ENCODE measurements around the gene PGGHG. TPM values are rescaled to one million over a fixed set of nuclear protein-coding genes. Genes with fewer than 3 reads are reported as not detected.

PGGHG gene
- polyA plus RNA-seq, 1 experiment: 4.0 TPM

- TF ChIP-seq, protein P1, sequence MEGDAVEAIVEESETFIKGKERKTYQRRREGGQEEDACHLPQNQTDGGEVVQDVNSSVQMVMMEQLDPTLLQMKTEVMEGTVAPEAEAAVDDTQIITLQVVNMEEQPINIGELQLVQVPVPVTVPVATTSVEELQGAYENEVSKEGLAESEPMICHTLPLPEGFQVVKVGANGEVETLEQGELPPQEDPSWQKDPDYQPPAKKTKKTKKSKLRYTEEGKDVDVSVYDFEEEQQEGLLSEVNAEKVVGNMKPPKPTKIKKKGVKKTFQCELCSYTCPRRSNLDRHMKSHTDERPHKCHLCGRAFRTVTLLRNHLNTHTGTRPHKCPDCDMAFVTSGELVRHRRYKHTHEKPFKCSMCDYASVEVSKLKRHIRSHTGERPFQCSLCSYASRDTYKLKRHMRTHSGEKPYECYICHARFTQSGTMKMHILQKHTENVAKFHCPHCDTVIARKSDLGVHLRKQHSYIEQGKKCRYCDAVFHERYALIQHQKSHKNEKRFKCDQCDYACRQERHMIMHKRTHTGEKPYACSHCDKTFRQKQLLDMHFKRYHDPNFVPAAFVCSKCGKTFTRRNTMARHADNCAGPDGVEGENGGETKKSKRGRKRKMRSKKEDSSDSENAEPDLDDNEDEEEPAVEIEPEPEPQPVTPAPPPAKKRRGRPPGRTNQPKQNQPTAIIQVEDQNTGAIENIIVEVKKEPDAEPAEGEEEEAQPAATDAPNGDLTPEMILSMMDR (IDR thresholded peaks at IDR 0.05; ENCODE audit: low read depth, low read length): no peak
- no peak overlapping the region for H3K27ac ChIP-seq (ENCODE audit: low read depth, low read length)
- DNase-seq (ENCODE audit: low read depth, low spot score): no peak
- POLR2A ChIA-PET: no interaction called here
- H3K9me3 ChIP-seq (ENCODE audit: control insufficient read depth, insufficient read depth, low read length): peaks cover 6% of the 10 kb centered on the region; the same call in 1 of the 2 replicates
- CTCF ChIA-PET: no interaction called here
- peaks cover 11% of the 10 kb centered on the region for H3K27me3 ChIP-seq (ENCODE audit: control insufficient read depth, insufficient read depth, low read length)
- no peak overlapping the region for H3K4me3 ChIP-seq (ENCODE audit: low read depth, low read length)
Measured at GRCh38 chr11:303363-303762, 14.4 kb downstream of the PGGHG start.

DNA sequence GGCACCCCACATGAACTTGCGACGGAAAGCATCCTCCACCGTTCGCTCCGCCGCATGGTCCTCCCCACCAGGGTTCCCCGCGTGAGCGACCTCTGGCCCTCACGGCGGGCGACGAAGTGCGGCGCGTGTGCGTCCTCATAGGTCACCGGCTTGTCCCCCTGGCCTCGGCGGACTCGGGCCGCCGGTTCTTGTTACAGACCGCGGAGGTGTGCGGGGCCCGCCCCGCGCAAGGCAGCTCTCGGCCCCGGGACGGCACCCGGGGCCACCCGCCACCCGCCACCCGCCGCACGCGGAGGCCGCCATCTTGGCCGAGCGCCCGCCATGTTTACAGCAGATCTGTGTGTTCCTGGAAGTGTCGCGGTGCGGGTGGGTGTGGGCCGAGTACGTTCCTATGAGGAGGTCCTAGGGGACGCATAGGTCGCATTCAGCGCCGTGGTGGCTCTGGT lies 15.2 kb downstream of the PGGHG start:
- ChIA-PET CTCF (interaction anchor here (0.6 to 2.5 kb wide), 4 partner anchors 10 to 144 kb away, joined by 3 to 8 read pairs (median 5); no protein-coding TSS in a partner anchor), POLR2A (interaction anchor here (0.6 kb wide), 1 partner anchor 20 kb away, joined by 4 read pairs; no protein-coding TSS in a partner anchor)

DNA sequence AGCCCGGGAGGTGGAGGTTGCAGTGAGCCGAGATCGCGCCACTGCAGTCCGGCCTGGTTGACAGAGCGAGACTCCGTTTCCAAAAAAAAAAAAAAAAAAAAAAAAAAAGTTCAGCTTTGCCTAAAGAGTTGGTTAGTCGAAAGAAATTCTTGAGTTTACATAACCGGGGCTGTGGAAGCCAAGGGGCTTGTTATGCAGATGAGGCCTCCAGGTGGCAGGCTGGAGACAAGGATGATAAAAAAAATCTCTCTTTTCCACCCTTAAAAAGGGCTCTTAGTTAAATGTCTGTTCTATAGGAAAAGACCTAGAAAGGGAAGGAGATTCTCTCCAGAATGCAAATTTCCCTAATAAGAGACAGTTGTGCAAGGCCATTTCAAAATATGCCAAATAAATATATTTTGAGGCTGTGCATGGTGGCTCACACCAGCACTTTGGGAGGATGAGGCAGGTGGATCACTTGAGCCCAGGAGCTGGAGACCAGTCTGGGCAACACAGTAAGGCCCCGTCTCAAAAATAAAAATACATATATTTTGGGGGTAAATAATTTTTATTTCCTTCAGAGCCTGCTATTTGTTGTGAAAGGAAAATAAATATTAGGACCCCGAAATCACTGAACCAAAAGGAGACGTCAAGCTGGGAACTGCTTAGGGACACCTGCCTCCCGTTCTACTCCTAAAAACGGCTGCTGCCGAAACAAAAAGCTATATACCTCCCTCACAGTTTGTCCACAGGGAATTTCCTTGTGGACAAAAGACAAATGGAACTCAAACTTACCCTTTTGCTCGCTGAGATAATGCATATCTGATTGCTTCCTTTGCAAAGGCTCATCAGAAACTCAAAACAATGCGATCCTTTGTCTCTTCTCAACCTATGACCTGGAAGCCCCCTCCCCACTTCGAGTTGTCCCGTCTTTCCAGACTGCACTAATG lies 16.3 kb downstream of the PGGHG start:
- no peak overlapping the region for H3K27ac ChIP-seq (ENCODE audit: low read depth, low read length)
- ChIA-PET POLR2A (interaction anchor here (0.6 to 0.7 kb wide), 2 partner anchors 10 to 21 kb away, joined by 3 to 4 read pairs; no protein-coding TSS in a partner anchor), CTCF (interaction anchor here (0.6 to 2.5 kb wide), 20 partner anchors 10 to 214 kb away, joined by 3 to 8 read pairs (median 3); no protein-coding TSS in a partner anchor)
- peaks cover 6% of the 10 kb centered on the region; the same call in 1 of the 2 replicates for H3K9me3 ChIP-seq (ENCODE audit: control insufficient read depth, insufficient read depth, low read length)
- peak; percentile 72 for DNase-seq (ENCODE audit: low read depth, low spot score)
- peaks cover 4% of the 10 kb centered on the region for H3K27me3 ChIP-seq (ENCODE audit: control insufficient read depth, insufficient read depth, low read length)
- H3K4me3 ChIP-seq (ENCODE audit: low read depth, low read length): no peak overlapping the region
- TF ChIP-seq, protein P1 (IDR thresholded peaks at IDR 0.05; ENCODE audit: low read depth, low read length): peak; percentile 78

More for the DNA sequence above, 15.2 kb downstream of the PGGHG start:
- no peak overlapping the region for H3K27ac ChIP-seq (ENCODE audit: low read depth, low read length)
- no peak for DNase-seq (ENCODE audit: low read depth, low spot score)
- TF ChIP-seq, protein P1 (IDR thresholded peaks at IDR 0.05; ENCODE audit: low read depth, low read length): no peak
- peaks cover 6% of the 10 kb centered on the region; the same call in 1 of the 2 replicates for H3K9me3 ChIP-seq (ENCODE audit: control insufficient read depth, insufficient read depth, low read length)
- H3K27me3 ChIP-seq (ENCODE audit: control insufficient read depth, insufficient read depth, low read length): peaks cover 11% of the 10 kb centered on the region
- no peak overlapping the region for H3K4me3 ChIP-seq (ENCODE audit: low read depth, low read length)

GRCh38 chr11:305844-306211 lies 16.9 kb downstream of the PGGHG start:
- POLR2A ChIA-PET: no interaction called here
- TF ChIP-seq, protein P1 (IDR thresholded peaks at IDR 0.05; ENCODE audit: low read depth, low read length): no peak
- Histone ChIP-seq H3K27me3 (ENCODE audit: control insufficient read depth, insufficient read depth, low read length) (no peaks in the 10 kb centered on the region), H3K27ac (ENCODE audit: low read depth, low read length) (no peak overlapping the region), H3K4me3 (ENCODE audit: low read depth, low read length) (no peak overlapping the region), H3K9me3 (ENCODE audit: control insufficient read depth, insufficient read depth, low read length) (peaks cover 6% of the 10 kb centered on the region; the same call in 1 of the 2 replicates)
- CTCF ChIA-PET: interaction anchor here (0.6 to 2.5 kb wide), 11 partner anchors 10 to 213 kb away, joined by 3 to 8 read pairs (median 4); no protein-coding TSS in a partner anchor
- no peak for DNase-seq (ENCODE audit: low read depth, low spot score)

Data from AG04450 (cell line).